B cell (primary cell): ENCODE results near the gene MYD88. TPM values are rescaled to one million over a fixed set of nuclear protein-coding genes. Genes with fewer than 3 reads are reported as not detected.

ENCODE experiments used
- ATAC-seq: fragments of 200-7000 bp; cut with Tn5 transposase; one replicate; pipeline ENCODE4 v1.10.0; 2021; ENCODE audit warnings: low read depth, mild to moderate bottlenecking, moderate number of reproducible peaks, moderate library complexity
- CTCF ChIA-PET: fragments of 350-600 bp; sonication (Branson Sonifier 250); formaldehyde crosslinking; loops from one replicate; lab custom pipeline; 2021; ENCODE audit warnings: antibody characterized with exemption, inconsistent platforms; lab: Charles Lee
- POLR2A ChIA-PET: fragments of 350-600 bp; sonication (Branson Sonifier 250); formaldehyde crosslinking; loops from one replicate; lab custom pipeline; 2021; ENCODE audit warnings: antibody characterized with exemption; lab: Charles Lee
- DNase-seq: peaks from one replicate; pipeline ENCODE4 v3.0.0; 2013
- H2AFZ ChIP-seq: 2 replicates; pipeline ENCODE4 v1.6.1; 2012; ENCODE audit warnings: mild to moderate bottlenecking, low read depth, low read length; ENCODE audit not compliant: insufficient read depth, poor library complexity, severe bottlenecking
- H3K27ac ChIP-seq, 2 donors: 1 replicate in 1 of 2; 2 replicates in 1 of 2; pipeline ENCODE4 v1.5.1; 2012 to 2013; ENCODE audit warnings: low read length in 2 of 2, mild to moderate bottlenecking in 2 of 2, moderate library complexity in 1 of 2
- H3K27me3 ChIP-seq, 4 experiments: fragments of 200-600 bp in 1 of 4; sonication (generic) in 1 of 4; replicated peaks in 1 of 4; 1 replicate in 2 of 4; 2 replicates in 2 of 4; pipeline versions ENCODE4 v1.6.1 to v1.7.0; 2013 to 2016; ENCODE audit warnings: low read length in 3 of 4, mild to moderate bottlenecking in 2 of 4, mixed read lengths in 1 of 4, moderate library complexity in 1 of 4; ENCODE audit not compliant: insufficient read depth in 4 of 4, control insufficient read depth in 3 of 4; ENCODE audit errors: control extremely low read depth in 1 of 4
- H3K36me3 ChIP-seq, 2 experiments: replicated peaks in 1 of 2; 1 replicate in 1 of 2; 2 replicates in 1 of 2; pipeline versions ENCODE4 v1.6.1 to v1.7.1; 2013; ENCODE audit warnings: low read length in 1 of 2; ENCODE audit not compliant: insufficient read depth in 2 of 2, control insufficient read depth in 1 of 2; ENCODE audit errors: control extremely low read depth in 1 of 2, extremely low read depth in 1 of 2
- H3K4me1 ChIP-seq, 2 donors: fragments of 200-600 bp in 1 of 2; sonication (generic) in 1 of 2; 1 replicate in 1 of 2; 2 replicates in 1 of 2; pipeline versions ENCODE4 v1.5.1 to v1.6.1; 2013 to 2017; ENCODE audit warnings: low read length in 2 of 2; ENCODE audit not compliant: control insufficient read depth in 2 of 2, insufficient read depth in 2 of 2
- H3K4me2 ChIP-seq: replicated peaks from 2 replicates; pipeline ENCODE3; 2012; ENCODE audit warnings: mild to moderate bottlenecking, low read depth, low read length; ENCODE audit not compliant: poor library complexity, severe bottlenecking
- H3K4me3 ChIP-seq, 5 experiments: fragments of 200-600 bp in 1 of 5; sonication (generic) in 1 of 5; 1 replicate in 3 of 5; 2 replicates in 2 of 5; pipeline versions ENCODE4 v1.5.1 to v1.7.0; 2011 to 2016; ENCODE audit warnings: low read length in 4 of 5, mild to moderate bottlenecking in 4 of 5, low read depth in 2 of 5, control low read depth in 1 of 5, moderate library complexity in 1 of 5; ENCODE audit not compliant: insufficient read depth in 1 of 5; ENCODE audit errors: control extremely low read depth in 1 of 5, extremely low read depth in 1 of 5
- H3K79me2 ChIP-seq: fragments of 200-600 bp; sonication (generic); one replicate; pipeline ENCODE4 v1.6.0; 2016; ENCODE audit warnings: low read length; ENCODE audit not compliant: control insufficient read depth, insufficient read depth
- H3K9ac ChIP-seq: fragments of 200-600 bp; sonication (generic); 2 replicates; pipeline ENCODE4 v1.6.1; 2017; ENCODE audit warnings: mild to moderate bottlenecking, low read length, moderate library complexity
- H3K9me3 ChIP-seq, 3 donors: one replicate each; pipeline versions ENCODE4 v1.6.1 to v1.7.1; 2013; ENCODE audit warnings: low read length in 2 of 3; ENCODE audit not compliant: control insufficient read depth in 2 of 3, insufficient read depth in 1 of 3; ENCODE audit errors: control extremely low read depth in 1 of 3
- H4K20me1 ChIP-seq: 2 replicates; pipeline ENCODE4 v1.6.0; 2012; ENCODE audit warnings: mild to moderate bottlenecking, low read length; ENCODE audit not compliant: insufficient read depth, control insufficient read depth, poor library complexity, severe bottlenecking
- H3K27ac Mint-ChIP-seq: one replicate; pipeline ENCODE4 v1.8.0; 2021; ENCODE audit warnings: mixed read lengths
- H3K27me3 Mint-ChIP-seq: one replicate; pipeline ENCODE4 v1.8.0; 2021; ENCODE audit warnings: mixed read lengths
- H3K4me1 Mint-ChIP-seq: one replicate; pipeline ENCODE4 v1.8.0; 2021; ENCODE audit warnings: mixed read lengths
- H3K4me3 Mint-ChIP-seq: one replicate; pipeline ENCODE4 v1.8.0; 2021; ENCODE audit warnings: mixed read lengths
- H3K9me3 Mint-ChIP-seq: one replicate; pipeline ENCODE4 v1.8.0; 2022; ENCODE audit warnings: mixed read lengths; ENCODE audit not compliant: insufficient read depth
- EZH2 ChIP-seq: IDR thresholded peaks from 2 replicates; pipeline ENCODE4 v1.6.1; 2012; ENCODE audit warnings: borderline replicate concordance, low read depth, mild to moderate bottlenecking, moderate library complexity, low read length; ENCODE audit not compliant: insufficient read depth, poor library complexity, severe bottlenecking
- WGBS: methylation state at CpG from one replicate; pipeline ENCODE4 v1.1.5; 2013; ENCODE audit warnings: missing lambda C conversion rate; ENCODE audit not compliant: insufficient coverage; 5-methylcytosine and 5-hydroxymethylcytosine counted together
- intact Hi-C: fragments of 100-400 bp; cut with micrococcal nuclease; formaldehyde crosslinking; loops from one replicate; pipeline ENCODE4 v1.10.0; 2022
- polyA plus RNA-seq: library from polyadenylated mRNA; depleted of rRNA; stranded (reverse); fragments of >200 nt; gene quantifications from 2 replicates; pipeline ENCODE4 v1.2.3, GENCODE V29; 2012
- total RNA-seq, 2 donors: library from RNA; stranded (reverse); fragments of 120-200 nt in 1 of 2; gene quantifications; 1 replicate in 1 of 2; 2 replicates in 1 of 2; pipeline versions ENCODE4 v1.2.3 to v1.2.4, GENCODE V29; 2013 to 2022
- TF ChIP-seq, protein P1 (sequence below): fragments of 200-600 bp; IDR thresholded peaks from one replicate; pipeline ENCODE4 v1.8.0; 2022; ENCODE audit warnings: antibody characterized with exemption, mild to moderate bottlenecking

Gene MYD88
- total and polyA plus RNA-seq, 2 donors (not counting 1 experiment from before 2014, with no cell fraction given), result 48.0 to 52.3 TPM

DNA sequence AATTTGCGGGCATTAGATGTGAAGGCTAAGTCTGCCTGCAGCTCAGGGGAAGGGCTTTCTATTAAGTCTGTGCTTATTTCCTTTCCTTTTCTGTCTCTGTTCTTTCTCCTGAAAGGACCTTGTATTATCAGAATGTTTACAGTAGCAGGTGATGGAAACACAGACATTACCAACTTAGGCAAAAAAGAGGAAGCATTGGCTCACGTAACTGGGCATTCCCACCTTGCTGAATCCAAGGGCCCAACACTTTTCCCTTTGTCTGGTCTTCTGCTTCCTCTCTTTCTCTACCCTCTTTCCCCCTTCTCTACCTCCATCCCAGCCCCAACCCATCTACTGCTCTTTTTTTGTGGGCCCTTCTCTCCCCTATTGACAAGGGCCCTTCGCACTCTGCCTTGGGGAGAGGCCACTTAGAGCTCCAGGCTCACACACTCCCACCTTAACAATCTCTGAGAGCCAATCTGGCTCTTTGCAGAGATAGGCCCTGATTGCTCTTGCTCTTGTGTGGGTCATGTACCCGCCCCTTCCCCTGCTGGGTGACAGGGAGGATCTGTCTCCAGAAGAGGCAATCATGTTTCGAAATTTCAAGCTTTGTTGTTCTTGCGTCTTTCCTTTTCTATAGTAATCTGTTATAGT, 36.5 kb upstream of the MYD88 start:
- Histone ChIP-seq H3K27me3 (peaks cover 0 to 9% (median 0%) of the 10 kb centered on the region in 4 experiments), H3K4me2 (no peak overlapping the region), H3K4me3 (no peak overlapping the region), H3K36me3 (no peaks in the 10 kb centered on the region), H3K27ac (no peak overlapping the region), H3K9me3 (peaks cover 7 to 17% (median 8%) of the 10 kb centered on the region in 3 donors), H3K4me1 (peaks cover 3 to 9% of the 10 kb centered on the region in 2 donors), H3K79me2 (no peaks in the 10 kb centered on the region), H4K20me1 (no peaks in the 10 kb centered on the region), H3K9ac (no peak overlapping the region), H2AFZ (no peak overlapping the region)
- POLR2A ChIA-PET, result no interaction called here
- TF ChIP-seq, protein P1, sequence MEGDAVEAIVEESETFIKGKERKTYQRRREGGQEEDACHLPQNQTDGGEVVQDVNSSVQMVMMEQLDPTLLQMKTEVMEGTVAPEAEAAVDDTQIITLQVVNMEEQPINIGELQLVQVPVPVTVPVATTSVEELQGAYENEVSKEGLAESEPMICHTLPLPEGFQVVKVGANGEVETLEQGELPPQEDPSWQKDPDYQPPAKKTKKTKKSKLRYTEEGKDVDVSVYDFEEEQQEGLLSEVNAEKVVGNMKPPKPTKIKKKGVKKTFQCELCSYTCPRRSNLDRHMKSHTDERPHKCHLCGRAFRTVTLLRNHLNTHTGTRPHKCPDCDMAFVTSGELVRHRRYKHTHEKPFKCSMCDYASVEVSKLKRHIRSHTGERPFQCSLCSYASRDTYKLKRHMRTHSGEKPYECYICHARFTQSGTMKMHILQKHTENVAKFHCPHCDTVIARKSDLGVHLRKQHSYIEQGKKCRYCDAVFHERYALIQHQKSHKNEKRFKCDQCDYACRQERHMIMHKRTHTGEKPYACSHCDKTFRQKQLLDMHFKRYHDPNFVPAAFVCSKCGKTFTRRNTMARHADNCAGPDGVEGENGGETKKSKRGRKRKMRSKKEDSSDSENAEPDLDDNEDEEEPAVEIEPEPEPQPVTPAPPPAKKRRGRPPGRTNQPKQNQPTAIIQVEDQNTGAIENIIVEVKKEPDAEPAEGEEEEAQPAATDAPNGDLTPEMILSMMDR, result no peak
- TF ChIP-seq EZH2, result no peak
- Mint-ChIP-seq H3K4me1 (peaks cover 8% of the 10 kb centered on the region), H3K27ac (no peak overlapping the region), H3K27me3 (peaks cover 17% of the 10 kb centered on the region), H3K9me3 (peaks cover 4% of the 10 kb centered on the region), H3K4me3 (no peak overlapping the region)
- 86% methylated on average over 3 of the region's 6 CpGs for WGBS
- ATAC-seq, result no peak
- intact Hi-C loops, result no loop called here
- CTCF ChIA-PET, result no interaction called here
- no peak for DNase-seq

DNA sequence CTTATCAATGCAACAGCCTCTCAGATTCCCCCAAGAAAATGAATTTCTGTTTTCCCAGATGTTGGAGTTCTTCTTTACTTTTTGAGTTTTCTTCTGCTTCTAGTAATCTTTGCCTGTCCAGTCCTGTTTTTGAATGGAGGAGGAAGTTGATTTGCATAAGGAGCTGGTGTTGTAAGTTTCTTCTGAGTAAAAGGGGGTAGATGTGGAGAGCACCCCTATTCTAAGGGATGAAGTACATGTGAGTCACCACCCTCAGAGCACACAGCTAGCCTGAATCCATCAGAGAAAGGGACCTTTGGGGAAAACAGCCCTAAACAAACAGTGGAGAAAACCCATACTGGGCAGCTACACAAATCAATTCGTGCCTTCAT, 36.0 kb upstream of the MYD88 start:
- H2AFZ ChIP-seq, result no peak overlapping the region
- Mint-ChIP-seq H3K4me3 (no peak overlapping the region), H3K27ac (no peak overlapping the region), H3K4me1 (peaks cover 8% of the 10 kb centered on the region), H3K27me3 (peaks cover 17% of the 10 kb centered on the region), H3K9me3 (peaks cover 4% of the 10 kb centered on the region)
- H3K4me3 ChIP-seq, result no peak overlapping the region
- no peak for TF ChIP-seq EZH2
- TF ChIP-seq, protein P1, result no peak
- H3K27me3 ChIP-seq, result peaks cover 0 to 9% (median 0%) of the 10 kb centered on the region in 4 experiments
- 100% methylated on average over 1 of the region's 1 CpG for WGBS
- no peaks in the 10 kb centered on the region for H3K79me2 ChIP-seq
- no peak overlapping the region for H3K4me2 ChIP-seq
- POLR2A ChIA-PET, result no interaction called here
- H4K20me1 ChIP-seq, result no peaks in the 10 kb centered on the region
- intact Hi-C loops, result no loop called here
- no peak overlapping the region for H3K9ac ChIP-seq
- no peak overlapping the region for H3K27ac ChIP-seq
- peaks cover 7 to 17% (median 8%) of the 10 kb centered on the region in 3 donors for H3K9me3 ChIP-seq
- H3K36me3 ChIP-seq, result no peaks in the 10 kb centered on the region
- CTCF ChIA-PET, result no interaction called here
- no peak for DNase-seq
- H3K4me1 ChIP-seq, result peaks cover 3 to 9% of the 10 kb centered on the region in 2 donors
- no peak for ATAC-seq
